ENCODE data around the gene RIN3. TPM values are rescaled to one million over a fixed set of nuclear protein-coding genes. Genes with fewer than 3 reads are reported as not detected.

The RIN3 gene
- total RNA-seq, 1 experiment from 2014 or later, result not detected

DNA sequence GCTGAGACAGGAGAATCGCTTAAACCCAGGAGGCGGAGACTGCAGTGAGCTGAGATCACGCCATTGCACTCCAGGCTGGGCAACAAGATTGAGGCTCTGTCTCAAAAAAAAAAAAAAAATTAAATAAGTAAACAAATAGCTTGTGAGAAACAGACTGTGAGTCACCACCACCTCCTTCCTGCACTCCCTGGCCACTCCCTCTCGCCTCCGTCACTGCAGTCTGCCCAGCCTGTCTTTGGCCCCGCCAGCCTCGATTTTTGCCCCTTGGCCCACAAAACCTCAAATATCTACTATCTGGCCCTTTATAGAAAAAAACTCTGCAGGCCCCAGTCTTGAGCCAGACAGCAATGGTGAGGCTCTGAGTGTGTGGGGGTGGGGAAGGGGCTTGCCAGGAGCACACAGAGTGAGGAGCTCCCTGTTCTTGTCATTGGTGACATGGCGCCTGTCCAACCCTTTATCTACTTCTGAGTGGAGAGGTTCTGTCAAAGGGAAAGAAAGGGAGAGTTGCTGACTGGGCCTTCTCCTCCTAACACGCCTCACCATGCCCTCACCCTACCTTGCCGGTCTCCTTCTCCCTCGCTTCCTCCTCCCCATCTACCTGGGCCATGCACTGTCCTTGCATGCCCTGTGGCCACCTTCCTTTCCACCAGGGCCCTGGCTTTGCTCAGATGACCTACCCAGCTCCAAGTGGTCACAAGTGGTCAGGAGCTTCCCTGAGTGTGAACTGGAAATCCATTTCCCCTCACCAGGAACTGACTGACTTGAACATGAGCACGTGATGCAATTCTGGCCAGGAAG, 212.8 kb downstream of the RIN3 start:
- Histone ChIP-seq H2AFZ (ENCODE audit: low read length) (no peak overlapping the region), H3K36me3 (ENCODE audit: insufficient read depth, low read length) (no peaks in the 10 kb centered on the region)
- DNase-seq, result no peak

DNA sequence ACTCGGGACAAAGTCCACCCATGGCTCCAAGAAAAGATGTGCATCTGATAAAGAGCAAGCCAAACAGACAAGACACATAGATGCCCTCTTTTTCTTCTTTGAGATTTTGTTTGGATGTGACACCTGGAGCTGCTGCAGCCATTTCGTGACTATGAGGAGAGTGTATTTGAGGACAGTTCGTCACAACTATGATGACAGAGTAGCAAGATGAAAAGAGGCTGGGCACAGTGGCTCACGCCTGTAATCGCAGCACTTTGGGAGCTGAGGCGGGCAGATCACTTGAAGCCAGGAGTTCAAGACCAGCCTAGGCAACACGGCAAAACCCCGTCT, 213.3 kb downstream of the RIN3 start:
- Histone ChIP-seq H3K4me3 (ENCODE audit: low read length) (no peak overlapping the region), H3K9ac (ENCODE audit: low read length) (no peak overlapping the region), H3K4me1 (ENCODE audit: low read length) (no peaks in the 10 kb centered on the region), H3K79me2 (ENCODE audit: low read length) (no peaks in the 10 kb centered on the region), H3K9me2 (replicated peaks; ENCODE audit: insufficient read depth, low read length) (no peaks in the 10 kb centered on the region), H3K27me3 (ENCODE audit: low read length) (no peaks in the 10 kb centered on the region; the same call in 1 of the 2 replicates), H3K36me3 (ENCODE audit: insufficient read depth, low read length) (no peaks in the 10 kb centered on the region), H4K20me1 (ENCODE audit: insufficient read depth, low read depth, low read length) (no peaks in the 10 kb centered on the region), H3K27ac (ENCODE audit: low read length) (no peak overlapping the region), H2AFZ (ENCODE audit: low read length) (no peak overlapping the region), H3K9me3 (ENCODE audit: low read length) (no peaks in the 10 kb centered on the region), H3K4me2 (ENCODE audit: low read depth, low read length, poor library complexity, severe bottlenecking) (no peak overlapping the region)
- DNase-seq, result no peak

More for the DNA sequence above, 212.8 kb downstream of the RIN3 start:
- no peak overlapping the region for H3K27ac ChIP-seq (ENCODE audit: low read length)
- no peaks in the 10 kb centered on the region for H3K4me1 ChIP-seq (ENCODE audit: low read length)
- no peak overlapping the region for H3K4me2 ChIP-seq (ENCODE audit: low read depth, low read length, poor library complexity, severe bottlenecking)
- H3K27me3 ChIP-seq (ENCODE audit: low read length), result no peaks in the 10 kb centered on the region; the same call in 1 of the 2 replicates
- H3K79me2 ChIP-seq (ENCODE audit: low read length), result no peaks in the 10 kb centered on the region
- H4K20me1 ChIP-seq (ENCODE audit: insufficient read depth, low read depth, low read length), result no peaks in the 10 kb centered on the region
- no peaks in the 10 kb centered on the region for H3K9me3 ChIP-seq (ENCODE audit: low read length)
- H3K4me3 ChIP-seq (ENCODE audit: low read length), result no peak overlapping the region
- H3K9me2 ChIP-seq (replicated peaks; ENCODE audit: insufficient read depth, low read length), result no peaks in the 10 kb centered on the region
- no peak overlapping the region for H3K9ac ChIP-seq (ENCODE audit: low read length)

DNA sequence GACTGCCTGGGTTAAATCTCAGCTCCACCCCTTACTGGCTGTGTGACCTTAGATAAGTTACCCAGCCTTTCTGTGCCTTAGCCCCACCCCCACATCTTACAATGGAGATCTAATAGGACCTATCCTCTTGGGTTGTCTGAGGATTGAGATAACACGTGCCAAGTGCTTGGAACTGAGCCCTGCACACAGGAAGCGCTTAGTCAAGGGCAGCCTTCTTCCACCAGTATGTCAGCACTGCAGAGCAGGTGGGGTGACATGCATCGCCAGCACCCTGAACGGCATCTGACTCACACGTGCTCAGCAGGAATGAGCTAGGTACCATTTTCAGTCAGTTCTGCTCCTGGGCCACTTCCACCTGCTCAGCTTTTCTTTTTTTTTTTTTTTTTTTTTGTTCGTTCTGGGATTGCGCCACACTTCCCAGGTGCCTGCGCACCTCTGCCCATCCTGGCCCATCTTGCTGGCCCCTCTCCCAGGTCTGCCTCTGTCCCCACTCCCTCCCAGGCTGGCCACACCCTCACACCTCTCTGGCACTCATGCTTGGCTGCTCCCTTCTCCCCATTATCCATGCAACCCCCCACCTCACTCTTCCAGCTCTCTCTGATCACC, 215.3 kb downstream of the RIN3 start:
- H3K9me2 ChIP-seq (replicated peaks; ENCODE audit: insufficient read depth, low read length), result no peaks in the 10 kb centered on the region
- H4K20me1 ChIP-seq (ENCODE audit: insufficient read depth, low read depth, low read length), result no peaks in the 10 kb centered on the region
- H3K4me2 ChIP-seq (ENCODE audit: low read depth, low read length, poor library complexity, severe bottlenecking), result no peak overlapping the region
- no peaks in the 10 kb centered on the region for H3K79me2 ChIP-seq (ENCODE audit: low read length)
- no peak overlapping the region for H3K27ac ChIP-seq (ENCODE audit: low read length)
- H3K27me3 ChIP-seq (ENCODE audit: low read length), result no peaks in the 10 kb centered on the region; the same call in 1 of the 2 replicates
- H3K4me1 ChIP-seq (ENCODE audit: low read length), result no peaks in the 10 kb centered on the region
- no peak for DNase-seq
- no peak overlapping the region for H3K4me3 ChIP-seq (ENCODE audit: low read length)
- H3K9me3 ChIP-seq (ENCODE audit: low read length), result no peaks in the 10 kb centered on the region
- no peak overlapping the region for H3K9ac ChIP-seq (ENCODE audit: low read length)
- H2AFZ ChIP-seq (ENCODE audit: low read length), result no peak overlapping the region
- H3K36me3 ChIP-seq (ENCODE audit: insufficient read depth, low read length), result no peaks in the 10 kb centered on the region

DNA sequence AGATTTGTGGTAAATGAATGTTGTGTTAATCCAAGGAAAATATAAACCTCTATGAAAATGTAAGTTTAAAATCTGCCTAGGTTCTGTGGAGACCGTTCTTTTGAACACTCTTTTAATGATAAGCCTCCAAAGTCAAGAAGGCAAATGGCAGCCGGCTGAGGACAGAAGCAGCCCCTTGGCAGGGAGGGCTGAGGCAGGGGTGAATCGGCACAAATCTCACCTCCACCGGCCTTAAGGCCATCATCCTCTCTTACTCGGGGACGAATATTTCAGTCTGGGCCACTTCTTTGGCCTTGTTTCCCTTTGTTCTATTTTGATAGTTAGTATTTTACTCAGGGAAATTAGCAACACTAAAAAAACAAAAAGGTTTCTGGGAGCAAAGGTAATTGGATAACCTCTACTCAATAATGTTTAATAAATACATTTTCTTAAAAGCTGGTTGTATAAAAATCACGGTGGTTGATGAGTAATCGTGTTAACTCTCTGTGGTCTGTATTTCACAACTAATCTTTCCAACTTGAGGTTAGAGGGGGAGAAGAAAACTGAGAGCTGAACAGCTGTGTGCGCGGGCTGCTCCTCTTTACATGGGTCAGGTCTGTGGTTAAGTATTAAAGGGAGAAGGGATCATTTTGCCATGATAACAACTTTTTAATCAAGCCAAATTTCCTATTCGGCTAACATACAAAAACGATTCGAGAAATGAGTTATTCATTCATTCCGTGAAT, 216.2 kb downstream of the RIN3 start:
- Histone ChIP-seq H3K79me2 (ENCODE audit: low read length) (no peaks in the 10 kb centered on the region), H2AFZ (ENCODE audit: low read length) (no peak overlapping the region), H3K9me3 (ENCODE audit: low read length) (no peaks in the 10 kb centered on the region), H3K9me2 (replicated peaks; ENCODE audit: insufficient read depth, low read length) (no peaks in the 10 kb centered on the region), H3K27me3 (ENCODE audit: low read length) (no peaks in the 10 kb centered on the region; the same call in 1 of the 2 replicates), H3K9ac (ENCODE audit: low read length) (no peak overlapping the region), H3K4me2 (ENCODE audit: low read depth, low read length, poor library complexity, severe bottlenecking) (no peak overlapping the region), H3K4me1 (ENCODE audit: low read length) (no peaks in the 10 kb centered on the region), H3K27ac (ENCODE audit: low read length) (no peak overlapping the region), H3K36me3 (ENCODE audit: insufficient read depth, low read length) (no peaks in the 10 kb centered on the region), H4K20me1 (ENCODE audit: insufficient read depth, low read depth, low read length) (no peaks in the 10 kb centered on the region), H3K4me3 (ENCODE audit: low read length) (no peak overlapping the region)
- DNase-seq, result no peak

DNA sequence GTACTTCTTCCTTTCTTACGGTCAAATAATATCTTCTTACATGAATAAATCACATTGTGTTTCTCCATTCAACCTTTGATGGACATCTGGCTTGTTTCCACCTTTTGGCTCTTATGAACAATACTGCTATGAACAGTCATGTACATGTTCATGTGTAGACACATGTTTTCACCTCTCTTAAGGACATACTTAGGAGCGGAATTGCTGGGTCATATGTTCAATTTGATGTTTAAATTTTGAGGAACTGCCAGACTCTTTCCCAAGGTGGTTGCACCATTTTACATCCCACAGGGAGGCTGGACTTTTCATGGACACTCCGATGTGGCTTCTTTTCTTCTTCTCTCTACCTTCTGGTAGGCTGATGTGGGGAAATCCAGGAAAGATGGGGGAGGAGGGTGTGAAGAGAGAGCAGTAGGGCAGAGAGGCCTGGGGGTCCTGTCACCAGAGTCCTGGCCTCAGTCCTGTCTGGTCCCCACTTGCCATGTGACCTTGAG, 218.1 kb downstream of the RIN3 start:
- Histone ChIP-seq H3K36me3 (ENCODE audit: insufficient read depth, low read length) (no peaks in the 10 kb centered on the region), H2AFZ (ENCODE audit: low read length) (no peak overlapping the region)

DNA sequence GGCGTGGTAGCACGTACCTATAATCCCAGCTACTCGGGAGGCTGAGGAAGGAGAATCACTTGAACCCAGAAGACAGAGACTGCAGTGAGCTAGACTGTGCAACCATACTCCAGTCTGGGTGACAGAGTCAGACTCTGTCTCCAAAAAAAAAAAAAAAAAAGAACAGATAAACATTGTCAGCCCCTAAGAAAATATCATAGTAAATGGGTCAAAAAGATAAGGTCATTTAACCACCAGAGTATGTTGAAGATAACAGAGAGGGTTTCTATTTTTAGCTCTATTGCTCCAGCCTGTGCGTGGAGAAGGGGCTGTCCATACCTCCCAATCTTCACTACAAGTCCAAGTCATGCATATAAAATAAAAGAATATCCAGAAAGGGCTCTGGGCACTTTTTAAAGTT, 219.4 kb downstream of the RIN3 start:
- H3K9ac ChIP-seq (ENCODE audit: low read length), result no peak overlapping the region
- H3K9me3 ChIP-seq (ENCODE audit: low read length), result no peaks in the 10 kb centered on the region
- no peak overlapping the region for H2AFZ ChIP-seq (ENCODE audit: low read length)
- H3K79me2 ChIP-seq (ENCODE audit: low read length), result no peaks in the 10 kb centered on the region
- no peak overlapping the region for H3K27ac ChIP-seq (ENCODE audit: low read length)
- no peaks in the 10 kb centered on the region for H3K4me1 ChIP-seq (ENCODE audit: low read length)
- DNase-seq, result no peak
- H3K4me3 ChIP-seq (ENCODE audit: low read length), result no peak overlapping the region
- H3K27me3 ChIP-seq (ENCODE audit: low read length), result no peaks in the 10 kb centered on the region
- H3K4me2 ChIP-seq (ENCODE audit: low read depth, low read length, poor library complexity, severe bottlenecking), result no peak overlapping the region
- no peaks in the 10 kb centered on the region for H4K20me1 ChIP-seq (ENCODE audit: insufficient read depth, low read depth, low read length)
- H3K9me2 ChIP-seq (replicated peaks; ENCODE audit: insufficient read depth, low read length), result no peaks in the 10 kb centered on the region
- H3K36me3 ChIP-seq (ENCODE audit: insufficient read depth, low read length), result no peaks in the 10 kb centered on the region

More for the DNA sequence above, 218.1 kb downstream of the RIN3 start:
- no peak for DNase-seq
- no peaks in the 10 kb centered on the region for H4K20me1 ChIP-seq (ENCODE audit: insufficient read depth, low read depth, low read length)
- no peak overlapping the region for H3K4me3 ChIP-seq (ENCODE audit: low read length)
- no peaks in the 10 kb centered on the region; the same call in 1 of the 2 replicates for H3K27me3 ChIP-seq (ENCODE audit: low read length)
- H3K9me2 ChIP-seq (replicated peaks; ENCODE audit: insufficient read depth, low read length), result no peaks in the 10 kb centered on the region
- no peak overlapping the region for H3K27ac ChIP-seq (ENCODE audit: low read length)
- no peak overlapping the region for H3K4me2 ChIP-seq (ENCODE audit: low read depth, low read length, poor library complexity, severe bottlenecking)
- H3K9me3 ChIP-seq (ENCODE audit: low read length), result no peaks in the 10 kb centered on the region
- H3K4me1 ChIP-seq (ENCODE audit: low read length), result no peaks in the 10 kb centered on the region
- no peak overlapping the region for H3K9ac ChIP-seq (ENCODE audit: low read length)
- H3K79me2 ChIP-seq (ENCODE audit: low read length), result no peaks in the 10 kb centered on the region

DNA sequence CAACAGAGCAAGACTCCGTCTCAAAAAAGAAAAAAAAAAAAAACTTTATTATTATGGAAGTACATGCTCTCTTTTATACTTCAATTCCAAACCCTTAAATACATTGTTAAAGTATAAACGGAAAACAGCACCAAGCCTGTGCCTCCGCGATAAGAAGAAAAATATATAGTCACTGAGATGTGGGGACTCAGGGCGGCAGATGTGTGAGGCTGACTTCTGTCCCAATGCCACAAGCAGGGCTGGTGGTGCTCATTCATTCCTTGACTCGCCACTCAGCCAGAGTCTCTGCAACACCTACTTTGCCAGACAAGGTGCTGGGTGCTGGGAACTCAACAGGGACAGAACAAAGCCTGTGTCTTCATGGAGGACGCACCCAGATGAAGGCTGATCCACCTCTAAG, 221.0 kb downstream of the RIN3 start:
- Histone ChIP-seq H4K20me1 (ENCODE audit: insufficient read depth, low read depth, low read length) (no peaks in the 10 kb centered on the region), H3K27ac (ENCODE audit: low read length) (no peak overlapping the region), H3K27me3 (ENCODE audit: low read length) (no peaks in the 10 kb centered on the region), H3K9me3 (ENCODE audit: low read length) (no peaks in the 10 kb centered on the region), H3K79me2 (ENCODE audit: low read length) (no peaks in the 10 kb centered on the region), H3K4me3 (ENCODE audit: low read length) (no peak overlapping the region), H3K9me2 (replicated peaks; ENCODE audit: insufficient read depth, low read length) (no peaks in the 10 kb centered on the region), H3K36me3 (ENCODE audit: insufficient read depth, low read length) (no peaks in the 10 kb centered on the region), H3K4me2 (ENCODE audit: low read depth, low read length, poor library complexity, severe bottlenecking) (no peak overlapping the region), H3K4me1 (ENCODE audit: low read length) (no peaks in the 10 kb centered on the region), H3K9ac (ENCODE audit: low read length) (no peak overlapping the region), H2AFZ (ENCODE audit: low read length) (no peak overlapping the region)
- DNase-seq, result no peak

DNA sequence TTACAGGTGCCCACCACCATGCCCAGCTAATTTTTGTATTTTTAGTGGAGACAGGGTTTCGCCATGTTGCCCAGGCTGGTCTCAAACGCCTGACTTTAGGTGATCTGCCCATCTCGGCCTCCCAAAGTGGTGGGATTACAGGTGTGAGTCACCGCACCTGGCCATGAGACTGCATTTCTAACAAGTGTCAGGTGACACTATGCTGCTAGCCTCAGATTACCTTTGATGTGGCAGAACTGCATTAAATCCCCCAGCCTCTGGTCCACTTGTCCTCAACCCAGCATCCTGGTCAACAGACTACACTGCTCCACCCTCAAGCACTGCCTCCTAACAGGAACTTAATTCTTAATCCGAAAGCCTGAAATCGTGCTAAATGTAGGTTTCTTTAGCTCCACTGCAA, 221.8 kb downstream of the RIN3 start:
- Histone ChIP-seq H3K27me3 (ENCODE audit: low read length) (no peaks in the 10 kb centered on the region), H4K20me1 (ENCODE audit: insufficient read depth, low read depth, low read length) (no peaks in the 10 kb centered on the region), H3K4me2 (ENCODE audit: low read depth, low read length, poor library complexity, severe bottlenecking) (no peak overlapping the region), H3K9ac (ENCODE audit: low read length) (no peak overlapping the region), H3K36me3 (ENCODE audit: insufficient read depth, low read length) (no peaks in the 10 kb centered on the region), H3K9me2 (replicated peaks; ENCODE audit: insufficient read depth, low read length) (no peaks in the 10 kb centered on the region), H3K9me3 (ENCODE audit: low read length) (no peaks in the 10 kb centered on the region), H3K4me1 (ENCODE audit: low read length) (no peaks in the 10 kb centered on the region), H3K4me3 (ENCODE audit: low read length) (no peak overlapping the region), H3K79me2 (ENCODE audit: low read length) (no peaks in the 10 kb centered on the region), H2AFZ (ENCODE audit: low read length) (no peak overlapping the region), H3K27ac (ENCODE audit: low read length) (no peak overlapping the region)
- no peak for DNase-seq
